Adrenal gland (tissue), 5 donors: ENCODE results near the gene HEMGN.

Experiments
- POLR2A ChIP-seq, 2 donors: fragments of 450-650 bp; IDR thresholded peaks; one replicate each; pipeline ENCODE4 v1.6.1; 2017; ENCODE audit warnings: antibody characterized with exemption in 2 of 2, mild to moderate bottlenecking in 2 of 2, moderate library complexity in 1 of 2
- TF ChIP-seq, protein P1 (sequence below), 6 experiments: fragments of 450-650 bp in 4 of 6; fragments of 200-600 bp in 2 of 6; sonication (generic) in 1 of 6; IDR thresholded peaks; 1 replicate in 5 of 6; 2 replicates in 1 of 6; pipeline versions ENCODE4 v1.5.1 to v1.8.0; 2016 to 2021; ENCODE audit warnings: antibody characterized with exemption in 6 of 6, mild to moderate bottlenecking in 2 of 6, moderate library complexity in 1 of 6
- donor health status: DM: no; HTN: no; CAD: no.

GRCh38 chr9:97985058-97985861 lies 47.3 kb upstream of the HEMGN start:
- TF ChIP-seq, protein P1, sequence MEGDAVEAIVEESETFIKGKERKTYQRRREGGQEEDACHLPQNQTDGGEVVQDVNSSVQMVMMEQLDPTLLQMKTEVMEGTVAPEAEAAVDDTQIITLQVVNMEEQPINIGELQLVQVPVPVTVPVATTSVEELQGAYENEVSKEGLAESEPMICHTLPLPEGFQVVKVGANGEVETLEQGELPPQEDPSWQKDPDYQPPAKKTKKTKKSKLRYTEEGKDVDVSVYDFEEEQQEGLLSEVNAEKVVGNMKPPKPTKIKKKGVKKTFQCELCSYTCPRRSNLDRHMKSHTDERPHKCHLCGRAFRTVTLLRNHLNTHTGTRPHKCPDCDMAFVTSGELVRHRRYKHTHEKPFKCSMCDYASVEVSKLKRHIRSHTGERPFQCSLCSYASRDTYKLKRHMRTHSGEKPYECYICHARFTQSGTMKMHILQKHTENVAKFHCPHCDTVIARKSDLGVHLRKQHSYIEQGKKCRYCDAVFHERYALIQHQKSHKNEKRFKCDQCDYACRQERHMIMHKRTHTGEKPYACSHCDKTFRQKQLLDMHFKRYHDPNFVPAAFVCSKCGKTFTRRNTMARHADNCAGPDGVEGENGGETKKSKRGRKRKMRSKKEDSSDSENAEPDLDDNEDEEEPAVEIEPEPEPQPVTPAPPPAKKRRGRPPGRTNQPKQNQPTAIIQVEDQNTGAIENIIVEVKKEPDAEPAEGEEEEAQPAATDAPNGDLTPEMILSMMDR (IDR thresholded peaks at IDR 0.05), result no peak
- TF ChIP-seq POLR2A (IDR thresholded peaks at IDR 0.05), result no peak
